BLaER1 treated with 17β-estradiol and CSF1 and Interleukin-3, amounts not matched to agents 10 nM and 100 nM (cell line): Measurements from ENCODE around the gene RDH5.

Experiments used
- H3K27ac ChIP-seq, 11 experiments: shearing (Covaris generic); formaldehyde crosslinking; 2 replicates each; pipeline ENCODE4 v1.8.1; 2022
- H3K27me3 ChIP-seq, 11 experiments: shearing (Covaris generic); formaldehyde crosslinking; 2 replicates each; pipeline ENCODE4 v1.8.1; 2022
- H3K36me3 ChIP-seq, 11 experiments: shearing (Covaris generic); formaldehyde crosslinking; 2 replicates each; pipeline ENCODE4 v1.8.1; 2022
- H3K4me1 ChIP-seq, 10 experiments: shearing (Covaris generic); formaldehyde crosslinking; 2 replicates each; pipeline ENCODE4 v1.8.1; 2022
- H3K4me2 ChIP-seq, 11 experiments: shearing (Covaris generic); formaldehyde crosslinking; 2 replicates each; pipeline ENCODE4 v1.8.1; 2022
- H3K4me3 ChIP-seq, 10 experiments: shearing (Covaris generic); formaldehyde crosslinking; 2 replicates each; pipeline ENCODE4 v1.8.1; 2022
- H3K9ac ChIP-seq, 11 experiments: shearing (Covaris generic); formaldehyde crosslinking; 2 replicates each; pipeline ENCODE4 v1.8.1; 2022
- H3K9me3 ChIP-seq, 11 experiments: shearing (Covaris generic); formaldehyde crosslinking; replicated peaks in 1 of 11; 2 replicates each; pipeline ENCODE4 v1.8.1; 2022
- H4K20me1 ChIP-seq, 11 experiments: shearing (Covaris generic); formaldehyde crosslinking; 2 replicates each; pipeline ENCODE4 v1.8.1; 2022
- Cebpa-rat ChIP-seq, 11 experiments: shearing (Covaris generic); IDR thresholded peaks; 2 replicates each; pipeline ENCODE4 v1.8.1; 2022

RDH5 gene

GRCh38 chr12:55722948-55723347 lies 2.8 kb downstream of the RDH5 start:
- Histone ChIP-seq H3K4me1 (peaks cover 72 to 99% (median 92%) of the 10 kb centered on the region in 10 experiments), H3K27me3 (no peaks in the 10 kb centered on the region), H3K9ac (peak overlapping the region in 10 of 11 experiments; percentile 14 to 64 (median 44); a peak in 18 of 22 replicates), H3K9me3 (no peaks in the 10 kb centered on the region), H3K36me3 (peaks cover 35 to 73% (median 56%) of the 10 kb centered on the region in 11 experiments), H3K4me3 (no peak overlapping the region; a peak in 1 of 20 replicates), H4K20me1 (peaks cover 25 to 91% (median 42%) of the 10 kb centered on the region in 11 experiments), H3K27ac (peak overlapping the region in 8 of 11 experiments; percentile 44 to 94 (median 67); a peak in 17 of 22 replicates), H3K4me2 (peak overlapping the region; percentile 55 to 99 (median 81); a peak in 18 of 22 replicates)
- TF ChIP-seq Cebpa-rat (IDR thresholded peaks at IDR 0.05), result no peak

GRCh38 chr12:55723516-55724225 lies 3.5 kb downstream of the RDH5 start:
- Histone ChIP-seq H3K9ac (peak overlapping the region in 10 of 11 experiments; percentile 14 to 64 (median 48); a peak in 18 of 22 replicates), H3K9me3 (no peaks in the 10 kb centered on the region), H3K4me1 (peaks cover 65 to 93% (median 86%) of the 10 kb centered on the region in 10 experiments), H3K27ac (peak overlapping the region in 8 of 11 experiments; percentile 44 to 94 (median 67); a peak in 15 of 22 replicates), H3K4me2 (peak overlapping the region; percentile 55 to 99 (median 81)), H3K4me3 (no peak overlapping the region), H3K27me3 (no peaks in the 10 kb centered on the region), H3K36me3 (peaks cover 35 to 71% (median 54%) of the 10 kb centered on the region in 11 experiments), H4K20me1 (peaks cover 27 to 86% (median 44%) of the 10 kb centered on the region in 11 experiments)
- no peak for TF ChIP-seq Cebpa-rat (IDR thresholded peaks at IDR 0.05)

- no peak for TF ChIP-seq Cebpa-rat (IDR thresholded peaks at IDR 0.05)
- H3K4me1 ChIP-seq, result peaks cover 57 to 86% (median 79%) of the 10 kb centered on the region in 10 experiments
- H3K27ac ChIP-seq, result peak overlapping the region in 7 of 11 experiments; percentile 16 to 88 (median 60); a peak in 10 of 22 replicates
- peaks cover 27 to 81% (median 44%) of the 10 kb centered on the region in 11 experiments for H4K20me1 ChIP-seq
- H3K4me2 ChIP-seq, result peak overlapping the region; percentile 55 to 99 (median 81)
- peaks cover 35 to 64% (median 47%) of the 10 kb centered on the region in 11 experiments for H3K36me3 ChIP-seq
- no peaks in the 10 kb centered on the region for H3K27me3 ChIP-seq
- peak overlapping the region in 10 of 11 experiments; percentile 14 to 96 (median 52); a peak in 14 of 22 replicates for H3K9ac ChIP-seq
- no peaks in the 10 kb centered on the region for H3K9me3 ChIP-seq
- no peak overlapping the region for H3K4me3 ChIP-seq
These were observed 4.2 kb downstream of the RDH5 start for GRCh38 chr12:55724226-55724939.

GRCh38 chr12:55724940-55725309 lies 4.7 kb downstream of the RDH5 start:
- Histone ChIP-seq H4K20me1 (peaks cover 27 to 76% (median 44%) of the 10 kb centered on the region in 11 experiments), H3K4me3 (peak overlapping the region in 1 of 10 experiments; percentile 88; a peak in 1 of 20 replicates), H3K27ac (no peak overlapping the region), H3K4me1 (peaks cover 52 to 82% (median 75%) of the 10 kb centered on the region in 10 experiments), H3K27me3 (no peaks in the 10 kb centered on the region), H3K9ac (peak overlapping the region in 6 of 11 experiments; percentile 9 to 96 (median 24); a peak in 6 of 22 replicates), H3K9me3 (no peaks in the 10 kb centered on the region), H3K36me3 (peaks cover 35 to 58% (median 42%) of the 10 kb centered on the region in 11 experiments), H3K4me2 (peak overlapping the region; percentile 13 to 99 (median 52); a peak in 21 of 22 replicates)
- TF ChIP-seq Cebpa-rat (IDR thresholded peaks at IDR 0.05), result no peak

- Histone ChIP-seq H3K9ac (peak overlapping the region in 6 of 11 experiments; percentile 9 to 98 (median 38); a peak in 7 of 22 replicates), H3K4me1 (peaks cover 54 to 82% (median 75%) of the 10 kb centered on the region in 10 experiments), H3K27ac (no peak overlapping the region), H3K9me3 (no peaks in the 10 kb centered on the region), H3K36me3 (peaks cover 34 to 53% (median 39%) of the 10 kb centered on the region in 11 experiments), H3K27me3 (no peaks in the 10 kb centered on the region), H3K4me3 (peak overlapping the region in 2 of 10 experiments; percentile 88 to 95; a peak in 1 of 20 replicates), H4K20me1 (peaks cover 27 to 70% (median 44%) of the 10 kb centered on the region in 11 experiments), H3K4me2 (peak overlapping the region in 7 of 11 experiments; percentile 13 to 99 (median 52); a peak in 10 of 22 replicates)
- no peak for TF ChIP-seq Cebpa-rat (IDR thresholded peaks at IDR 0.05)
These were observed 5.4 kb downstream of the RDH5 start for GRCh38 chr12:55725556-55725955.

GRCh38 chr12:55726971-55727370 lies 6.8 kb downstream of the RDH5 start:
- Histone ChIP-seq H3K9ac (peak overlapping the region; percentile 84 to 98 (median 94); a peak in 21 of 22 replicates), H3K4me3 (peak overlapping the region; percentile 66 to 95 (median 77)), H4K20me1 (peaks cover 27 to 60% (median 44%) of the 10 kb centered on the region in 11 experiments), H3K4me1 (peaks cover 68 to 82% (median 75%) of the 10 kb centered on the region in 10 experiments), H3K4me2 (peak overlapping the region; percentile 92 to 99 (median 97)), H3K27ac (peak overlapping the region; percentile 92 to 98 (median 97); a peak in 19 of 22 replicates), H3K9me3 (no peaks in the 10 kb centered on the region), H3K36me3 (peaks cover 34 to 53% (median 38%) of the 10 kb centered on the region in 11 experiments), H3K27me3 (no peaks in the 10 kb centered on the region)
- no peak for TF ChIP-seq Cebpa-rat (IDR thresholded peaks at IDR 0.05)

- H3K27me3 ChIP-seq, result no peaks in the 10 kb centered on the region
- peak overlapping the region; percentile 92 to 99 (median 97) for H3K4me2 ChIP-seq
- no peak for TF ChIP-seq Cebpa-rat (IDR thresholded peaks at IDR 0.05)
- peaks cover 27 to 59% (median 44%) of the 10 kb centered on the region in 11 experiments for H4K20me1 ChIP-seq
- peaks cover 68 to 82% (median 76%) of the 10 kb centered on the region in 10 experiments for H3K4me1 ChIP-seq
- H3K36me3 ChIP-seq, result peaks cover 34 to 50% (median 38%) of the 10 kb centered on the region in 11 experiments
- peak overlapping the region; percentile 92 to 98 (median 97) for H3K27ac ChIP-seq
- peak overlapping the region; percentile 66 to 95 (median 77) for H3K4me3 ChIP-seq
- no peaks in the 10 kb centered on the region for H3K9me3 ChIP-seq
- H3K9ac ChIP-seq, result peak overlapping the region; percentile 84 to 98 (median 94)
These were observed 7.5 kb downstream of the RDH5 start for GRCh38 chr12:55727643-55728185.
